Mucosa of rectum (tissue), 2 donors: ENCODE measurements around the gene RGS6.

Source experiments
- H3K27ac ChIP-seq, 2 donors: one replicate each; pipeline ENCODE4 v1.7.0; 2013; ENCODE audit warnings: inconsistent platforms in 2 of 2, low read depth in 2 of 2, low read length in 2 of 2
- H3K27me3 ChIP-seq, 2 donors: one replicate each; pipeline ENCODE4 v1.7.0; 2013; ENCODE audit warnings: low read length in 2 of 2; ENCODE audit not compliant: control insufficient read depth in 2 of 2, insufficient read depth in 2 of 2
- H3K36me3 ChIP-seq, 2 donors: one replicate each; pipeline ENCODE4 v1.7.0; 2013; ENCODE audit warnings: low read length in 2 of 2; ENCODE audit not compliant: control insufficient read depth in 2 of 2, insufficient read depth in 2 of 2
- H3K4me1 ChIP-seq, 2 donors: one replicate each; pipeline ENCODE4 v1.7.0; 2013; ENCODE audit warnings: low read length in 2 of 2, mild to moderate bottlenecking in 1 of 2; ENCODE audit not compliant: control insufficient read depth in 2 of 2, insufficient read depth in 2 of 2
- H3K4me3 ChIP-seq, 2 donors: one replicate each; pipeline ENCODE4 v1.7.0; 2013; ENCODE audit warnings: low read length in 2 of 2
- H3K9ac ChIP-seq, 2 donors: one replicate each; pipeline ENCODE4 v1.7.0; 2013; ENCODE audit warnings: low read length in 2 of 2, low read depth in 1 of 2, mild to moderate bottlenecking in 1 of 2
- H3K9me3 ChIP-seq, 2 donors: one replicate each; pipeline ENCODE4 v1.7.0; 2013; ENCODE audit warnings: low read length in 2 of 2; ENCODE audit not compliant: control insufficient read depth in 2 of 2
- donor health status: healthy.
- donor health status: Normal muscosa, but diverticular disease.

The RGS6 gene

GRCh38 chr14:71966528-71966927, 34.3 kb downstream of the RGS6 start:
- H3K4me1 ChIP-seq = no peaks in the 10 kb centered on the region
- H3K9me3 ChIP-seq = no peaks in the 10 kb centered on the region
- no peak overlapping the region for H3K27ac ChIP-seq
- no peak overlapping the region for H3K4me3 ChIP-seq
- H3K9ac ChIP-seq = no peak overlapping the region
- no peaks in the 10 kb centered on the region for H3K27me3 ChIP-seq
- no peaks in the 10 kb centered on the region for H3K36me3 ChIP-seq

- Histone ChIP-seq H3K4me3 (no peak overlapping the region), H3K4me1 (no peaks in the 10 kb centered on the region), H3K27ac (no peak overlapping the region), H3K36me3 (no peaks in the 10 kb centered on the region), H3K9ac (no peak overlapping the region), H3K27me3 (no peaks in the 10 kb centered on the region), H3K9me3 (no peaks in the 10 kb centered on the region)
Observed at GRCh38 chr14:71967704-71968103, 35.5 kb downstream of the RGS6 start.

GRCh38 chr14:71970272-71970671, 38.0 kb downstream of the RGS6 start:
- Histone ChIP-seq H3K27me3 (no peaks in the 10 kb centered on the region), H3K4me3 (no peak overlapping the region), H3K4me1 (no peaks in the 10 kb centered on the region), H3K9ac (no peak overlapping the region), H3K27ac (no peak overlapping the region), H3K36me3 (no peaks in the 10 kb centered on the region), H3K9me3 (no peaks in the 10 kb centered on the region)

- Histone ChIP-seq H3K27ac (no peak overlapping the region), H3K4me3 (no peak overlapping the region), H3K9ac (no peak overlapping the region)
Observed at GRCh38 chr14:71985538-71986189, 53.4 kb downstream of the RGS6 start.

GRCh38 chr14:71988476-71988875, 56.2 kb downstream of the RGS6 start:
- no peaks in the 10 kb centered on the region for H3K36me3 ChIP-seq
- no peak overlapping the region for H3K9ac ChIP-seq
- no peak overlapping the region for H3K4me3 ChIP-seq
- no peaks in the 10 kb centered on the region for H3K4me1 ChIP-seq
- H3K27ac ChIP-seq = no peak overlapping the region
- H3K27me3 ChIP-seq = no peaks in the 10 kb centered on the region
- H3K9me3 ChIP-seq = no peaks in the 10 kb centered on the region

More at GRCh38 chr14:71985538-71986189, 53.4 kb downstream of the RGS6 start:
- Histone ChIP-seq H3K36me3 (no peaks in the 10 kb centered on the region), H3K9me3 (no peaks in the 10 kb centered on the region), H3K4me1 (no peaks in the 10 kb centered on the region), H3K27me3 (no peaks in the 10 kb centered on the region)

GRCh38 chr14:71988939-71989338, 56.7 kb downstream of the RGS6 start:
- no peak overlapping the region for H3K27ac ChIP-seq
- no peaks in the 10 kb centered on the region for H3K9me3 ChIP-seq
- no peaks in the 10 kb centered on the region for H3K4me1 ChIP-seq
- H3K27me3 ChIP-seq = no peaks in the 10 kb centered on the region
- no peak overlapping the region for H3K9ac ChIP-seq
- H3K4me3 ChIP-seq = no peak overlapping the region
- no peaks in the 10 kb centered on the region for H3K36me3 ChIP-seq

GRCh38 chr14:71994416-71994815, 62.2 kb downstream of the RGS6 start:
- no peak overlapping the region for H3K4me3 ChIP-seq
- no peaks in the 10 kb centered on the region for H3K27me3 ChIP-seq
- H3K9ac ChIP-seq = no peak overlapping the region
- H3K9me3 ChIP-seq = no peaks in the 10 kb centered on the region
- H3K27ac ChIP-seq = no peak overlapping the region
- H3K4me1 ChIP-seq = no peaks in the 10 kb centered on the region
- no peaks in the 10 kb centered on the region for H3K36me3 ChIP-seq

- H3K27ac ChIP-seq = no peak overlapping the region
- H3K27me3 ChIP-seq = no peaks in the 10 kb centered on the region
- no peaks in the 10 kb centered on the region for H3K9me3 ChIP-seq
- no peaks in the 10 kb centered on the region for H3K36me3 ChIP-seq
- H3K4me3 ChIP-seq = no peak overlapping the region
- no peaks in the 10 kb centered on the region for H3K4me1 ChIP-seq
- H3K9ac ChIP-seq = no peak overlapping the region
Observed at GRCh38 chr14:71995741-71996140, 63.5 kb downstream of the RGS6 start.

- no peaks in the 10 kb centered on the region for H3K27me3 ChIP-seq
- H3K36me3 ChIP-seq = no peaks in the 10 kb centered on the region
- no peak overlapping the region for H3K4me3 ChIP-seq
- H3K27ac ChIP-seq = no peak overlapping the region
- H3K4me1 ChIP-seq = no peaks in the 10 kb centered on the region
- H3K9ac ChIP-seq = no peak overlapping the region
- H3K9me3 ChIP-seq = no peaks in the 10 kb centered on the region
Observed at GRCh38 chr14:71996610-71997009, 64.4 kb downstream of the RGS6 start.

GRCh38 chr14:72000907-72001306, 68.7 kb downstream of the RGS6 start:
- no peaks in the 10 kb centered on the region for H3K4me1 ChIP-seq
- H3K9me3 ChIP-seq = no peaks in the 10 kb centered on the region
- no peaks in the 10 kb centered on the region for H3K27me3 ChIP-seq
- no peak overlapping the region for H3K9ac ChIP-seq
- H3K27ac ChIP-seq = no peak overlapping the region
- H3K4me3 ChIP-seq = no peak overlapping the region
- H3K36me3 ChIP-seq = no peaks in the 10 kb centered on the region

- Histone ChIP-seq H3K4me3 (no peak overlapping the region), H3K27ac (no peak overlapping the region), H3K9ac (no peak overlapping the region), H3K36me3 (no peaks in the 10 kb centered on the region), H3K4me1 (no peaks in the 10 kb centered on the region), H3K9me3 (no peaks in the 10 kb centered on the region), H3K27me3 (no peaks in the 10 kb centered on the region)
Observed at GRCh38 chr14:72002731-72003130, 70.5 kb downstream of the RGS6 start.
